Mesenchymal stem cell (in vitro differentiated cells and primary cell): ENCODE data around the gene MED27.

Experiments
- DNase-seq: peaks from one replicate; pipeline ENCODE4 v3.0.0-alpha.2; 2013
- H2AFZ ChIP-seq: one replicate; pipeline ENCODE4 v1.6.1; 2013; ENCODE audit warnings: low read depth, mild to moderate bottlenecking, control low read depth, inconsistent platforms, low read length, moderate library complexity
- H2AK5ac ChIP-seq: 2 replicates; pipeline ENCODE4 v1.6.1; 2013; ENCODE audit warnings: low read length, moderate library complexity, mild to moderate bottlenecking, inconsistent platforms; ENCODE audit not compliant: severe bottlenecking
- H2BK120ac ChIP-seq: one replicate; pipeline ENCODE4 v1.6.1; 2013; ENCODE audit warnings: low read depth, mild to moderate bottlenecking, inconsistent platforms, low read length, moderate library complexity
- H2BK12ac ChIP-seq, 2 experiments: one replicate each; pipeline ENCODE4 v1.6.1; 2013; ENCODE audit warnings: inconsistent platforms in 2 of 2, low read length in 2 of 2, mild to moderate bottlenecking in 2 of 2, moderate library complexity in 2 of 2, control low read depth in 1 of 2
- H2BK15ac ChIP-seq: one replicate; pipeline ENCODE4 v1.6.1; 2013; ENCODE audit warnings: mild to moderate bottlenecking, low read depth, inconsistent platforms; ENCODE audit not compliant: poor library complexity, severe bottlenecking
- H2BK5ac ChIP-seq: 2 replicates; pipeline ENCODE4 v1.6.1; 2013; ENCODE audit warnings: low read depth, mild to moderate bottlenecking, low read length, control low read depth, inconsistent platforms; ENCODE audit not compliant: poor library complexity, severe bottlenecking
- H3K14ac ChIP-seq, 2 experiments: one replicate each; pipeline ENCODE4 v1.6.1; 2013; ENCODE audit warnings: inconsistent platforms in 2 of 2, low read length in 2 of 2, control low read depth in 1 of 2, mild to moderate bottlenecking in 1 of 2, moderate library complexity in 1 of 2
- H3K18ac ChIP-seq, 2 experiments: one replicate each; pipeline ENCODE4 v1.6.1; 2013; ENCODE audit warnings: inconsistent platforms in 2 of 2, low read length in 2 of 2, control low read depth in 1 of 2, low read depth in 1 of 2, mild to moderate bottlenecking in 1 of 2
- H3K23ac ChIP-seq, 2 experiments: one replicate each; pipeline ENCODE4 v1.6.1; 2013; ENCODE audit warnings: inconsistent platforms in 2 of 2, low read length in 2 of 2, mild to moderate bottlenecking in 2 of 2, moderate library complexity in 2 of 2, control low read depth in 1 of 2
- H3K27ac ChIP-seq: 2 replicates; pipeline ENCODE4 v1.5.1; 2013; ENCODE audit warnings: mild to moderate bottlenecking, moderate library complexity, low read length, control low read depth, inconsistent platforms; ENCODE audit not compliant: poor library complexity, severe bottlenecking
- H3K27me3 ChIP-seq, 2 experiments: 2 replicates each; pipeline versions ENCODE4 v1.6.1 to v1.7.0; 2013; ENCODE audit warnings: low read length in 2 of 2, mild to moderate bottlenecking in 2 of 2, moderate library complexity in 2 of 2, control low read depth in 1 of 2, inconsistent platforms in 1 of 2; ENCODE audit not compliant: control insufficient read depth in 1 of 2, insufficient read depth in 1 of 2
- H3K36me3 ChIP-seq, 2 experiments: 2 replicates each; pipeline versions ENCODE4 v1.6.1 to v1.7.0; 2013; ENCODE audit warnings: low read length in 2 of 2, control low read depth in 1 of 2, inconsistent platforms in 1 of 2, low read depth in 1 of 2, mild to moderate bottlenecking in 1 of 2; ENCODE audit not compliant: insufficient read depth in 2 of 2, control insufficient read depth in 1 of 2
- H3K4ac ChIP-seq, 2 experiments: one replicate each; pipeline ENCODE4 v1.6.1; 2013; ENCODE audit warnings: inconsistent platforms in 2 of 2, low read length in 2 of 2, mild to moderate bottlenecking in 2 of 2, moderate library complexity in 2 of 2, control low read depth in 1 of 2, low read depth in 1 of 2
- H3K4me1 ChIP-seq: 2 replicates; pipeline ENCODE4 v1.6.1; 2013; ENCODE audit warnings: low read depth, low read length, control low read depth; ENCODE audit not compliant: control insufficient read depth, insufficient read depth
- H3K4me2 ChIP-seq: 2 replicates; pipeline ENCODE4 v1.6.1; 2013; ENCODE audit warnings: low read length, mild to moderate bottlenecking, inconsistent platforms; ENCODE audit not compliant: poor library complexity, severe bottlenecking
- H3K4me3 ChIP-seq, 2 experiments: 2 replicates each; pipeline versions ENCODE4 v1.5.1 to v1.7.0; 2013; ENCODE audit warnings: low read length in 2 of 2, mild to moderate bottlenecking in 2 of 2, control low read depth in 1 of 2, low read depth in 1 of 2; ENCODE audit not compliant: insufficient read depth in 1 of 2
- H3K79me1 ChIP-seq: replicated peaks from 2 replicates; pipeline ENCODE4 v1.6.1; 2013; ENCODE audit warnings: mild to moderate bottlenecking, control low read depth, low read length, inconsistent platforms; ENCODE audit not compliant: poor library complexity, severe bottlenecking
- H3K9ac ChIP-seq: 2 replicates; pipeline ENCODE4 v1.7.0; 2013; ENCODE audit warnings: mild to moderate bottlenecking, low read length, moderate library complexity
- H3K9me3 ChIP-seq: 2 replicates; pipeline ENCODE4 v1.7.0; 2013; ENCODE audit warnings: mild to moderate bottlenecking, low read length; ENCODE audit not compliant: control insufficient read depth
- H4K8ac ChIP-seq: one replicate; pipeline ENCODE4 v1.6.1; 2013; ENCODE audit warnings: inconsistent platforms, mild to moderate bottlenecking, low read length, moderate library complexity
- H4K91ac ChIP-seq: one replicate; pipeline ENCODE4 v1.6.1; 2013; ENCODE audit warnings: mild to moderate bottlenecking, low read length, inconsistent platforms
- WGBS: methylation state at CpG from one replicate; pipeline ENCODE4 v1.1.7; 2013; ENCODE audit warnings: mixed read lengths; 5-methylcytosine and 5-hydroxymethylcytosine counted together

Gene MED27

GRCh38 chr9:132049900-132050299 lies 29.8 kb downstream of the MED27 start:
- Histone ChIP-seq H3K9ac (peak overlapping the region; percentile 40), H3K4me3 (no peak overlapping the region), H3K23ac (no peak overlapping the region), H3K4me2 (no peak overlapping the region), H2BK120ac (no peak overlapping the region), H3K27ac (no peak overlapping the region), H3K18ac (no peak overlapping the region), H2AK5ac (no peak overlapping the region), H3K79me1 (peaks cover 35% of the 10 kb centered on the region), H3K4me1 (peaks cover 10% of the 10 kb centered on the region), H2BK5ac (no peak overlapping the region), H2AFZ (no peak overlapping the region), H2BK12ac (no peak overlapping the region), H3K27me3 (no peaks in the 10 kb centered on the region), H3K14ac (no peak overlapping the region), H3K9me3 (no peaks in the 10 kb centered on the region), H3K4ac (no peak overlapping the region), H4K8ac (no peak overlapping the region), H2BK15ac (no peak overlapping the region), H4K91ac (no peak overlapping the region), H3K36me3 (no peaks in the 10 kb centered on the region)
- 93% methylated on average over 4 of the region's 4 CpGs for WGBS
- DNase-seq = no peak

GRCh38 chr9:132049323-132049882 lies 30.3 kb downstream of the MED27 start:
- H3K4me3 ChIP-seq = no peak overlapping the region
- WGBS = 89% methylated on average over 5 of the region's 7 CpGs
- peak overlapping the region; percentile 40 for H3K9ac ChIP-seq
- H4K8ac ChIP-seq = no peak overlapping the region
- peaks cover 9% of the 10 kb centered on the region for H3K4me1 ChIP-seq
- H3K79me1 ChIP-seq = peaks cover 31% of the 10 kb centered on the region
- H3K36me3 ChIP-seq = no peaks in the 10 kb centered on the region
- H2BK5ac ChIP-seq = no peak overlapping the region
- no peak overlapping the region for H2AFZ ChIP-seq
- H3K4ac ChIP-seq = no peak overlapping the region
- H3K27ac ChIP-seq = no peak overlapping the region
- peak overlapping the region; percentile 17 for H2AK5ac ChIP-seq
- H4K91ac ChIP-seq = no peak overlapping the region
- H3K14ac ChIP-seq = no peak overlapping the region
- H2BK120ac ChIP-seq = no peak overlapping the region
- DNase-seq = no peak
- no peak overlapping the region for H2BK15ac ChIP-seq
- no peak overlapping the region for H3K18ac ChIP-seq
- no peak overlapping the region for H3K23ac ChIP-seq
- no peak overlapping the region for H2BK12ac ChIP-seq
- H3K27me3 ChIP-seq = no peaks in the 10 kb centered on the region
- no peak overlapping the region for H3K4me2 ChIP-seq
- H3K9me3 ChIP-seq = no peaks in the 10 kb centered on the region

- Histone ChIP-seq H3K27me3 (no peaks in the 10 kb centered on the region), H2AK5ac (peak overlapping the region; percentile 99), H2AFZ (no peak overlapping the region), H3K9me3 (no peaks in the 10 kb centered on the region), H2BK120ac (no peak overlapping the region), H2BK15ac (no peak overlapping the region), H3K23ac (no peak overlapping the region), H3K18ac (no peak overlapping the region), H3K9ac (no peak overlapping the region), H3K14ac (no peak overlapping the region), H4K91ac (no peak overlapping the region), H3K27ac (peak overlapping the region; percentile 37), H4K8ac (no peak overlapping the region), H3K4me2 (no peak overlapping the region), H3K79me1 (peaks cover 25% of the 10 kb centered on the region), H3K4me3 (no peak overlapping the region), H3K36me3 (no peaks in the 10 kb centered on the region), H3K4ac (no peak overlapping the region), H2BK5ac (peak overlapping the region; percentile 60), H3K4me1 (peaks cover 13% of the 10 kb centered on the region), H2BK12ac (no peak overlapping the region)
- 68% methylated on average over 1 of the region's 3 CpGs for WGBS
- DNase-seq = no peak
Observed at GRCh38 chr9:132048201-132048600, 31.5 kb downstream of the MED27 start.

GRCh38 chr9:132046456-132046855 lies 33.2 kb downstream of the MED27 start:
- H3K4me2 ChIP-seq = peak overlapping the region; percentile 45
- WGBS = 80% methylated on average over 6 of the region's 6 CpGs
- H3K14ac ChIP-seq = no peak overlapping the region
- no peak overlapping the region for H4K91ac ChIP-seq
- H3K27ac ChIP-seq = peak overlapping the region; percentile 69
- no peak overlapping the region for H3K23ac ChIP-seq
- DNase-seq = peak; percentile 41
- H4K8ac ChIP-seq = no peak overlapping the region
- no peak overlapping the region for H3K4ac ChIP-seq
- H3K36me3 ChIP-seq = no peaks in the 10 kb centered on the region
- H3K18ac ChIP-seq = no peak overlapping the region
- no peaks in the 10 kb centered on the region for H3K27me3 ChIP-seq
- peaks cover 18% of the 10 kb centered on the region for H3K4me1 ChIP-seq
- H2BK5ac ChIP-seq = no peak overlapping the region
- H2BK120ac ChIP-seq = no peak overlapping the region
- peaks cover 21% of the 10 kb centered on the region for H3K79me1 ChIP-seq
- H2AK5ac ChIP-seq = peak overlapping the region; percentile 63
- H3K4me3 ChIP-seq = no peak overlapping the region
- no peak overlapping the region for H3K9ac ChIP-seq
- no peaks in the 10 kb centered on the region for H3K9me3 ChIP-seq
- no peak overlapping the region for H2BK15ac ChIP-seq
- no peak overlapping the region for H2BK12ac ChIP-seq
- H2AFZ ChIP-seq = no peak overlapping the region
